Ecto neural progenitor cell (in vitro differentiated cells): ENCODE results near the gene PTPRQ.

Experiments used
- DNase-seq: peaks from one replicate; pipeline ENCODE4 v3.0.0-alpha.2; 2018; ENCODE audit warnings: low spot score

PTPRQ gene

DNA sequence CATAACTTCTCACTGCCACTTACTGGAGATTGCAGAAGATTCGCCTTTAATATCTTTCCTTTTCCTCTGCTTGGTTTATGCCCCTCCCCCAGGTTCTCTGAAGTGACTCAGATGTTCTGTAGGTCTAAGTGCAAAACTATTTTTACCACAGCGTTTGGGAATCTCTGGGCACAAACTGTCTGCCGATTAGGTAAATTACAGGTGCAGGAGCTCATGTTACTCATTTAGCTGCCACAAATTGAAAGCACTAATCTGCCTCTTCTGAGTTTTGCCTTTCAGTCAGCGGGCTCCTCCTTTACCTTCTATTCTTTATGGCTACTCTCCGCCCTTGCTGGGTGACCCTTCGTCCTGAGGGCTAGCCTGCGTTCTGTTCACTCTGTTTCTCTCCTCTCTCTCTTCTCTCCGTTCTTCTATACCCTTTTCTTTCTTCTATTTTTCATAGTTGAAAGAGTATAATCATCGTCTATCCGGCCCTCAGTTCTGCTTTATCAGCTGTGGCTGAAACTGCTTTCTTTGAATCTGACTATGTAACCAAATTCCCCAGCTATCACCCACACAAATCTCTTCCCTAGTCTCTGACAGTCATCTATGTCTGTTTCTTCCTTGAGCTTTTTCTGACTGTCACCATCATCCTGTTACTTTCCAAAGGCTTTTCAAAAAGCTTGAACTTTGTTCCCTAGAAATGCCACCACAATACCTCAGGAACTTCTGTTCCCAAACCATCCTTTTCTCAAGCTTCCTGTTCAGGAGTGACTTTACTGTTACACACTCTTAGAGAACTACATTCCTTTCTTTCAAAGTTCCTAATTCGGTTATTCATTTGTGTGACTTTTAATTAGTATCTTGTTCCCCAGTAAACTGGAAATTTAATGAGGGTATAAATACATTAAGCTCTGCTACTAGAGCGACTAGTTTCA lies 259.1 kb downstream of the PTPRQ start:
- no peak for DNase-seq

DNA sequence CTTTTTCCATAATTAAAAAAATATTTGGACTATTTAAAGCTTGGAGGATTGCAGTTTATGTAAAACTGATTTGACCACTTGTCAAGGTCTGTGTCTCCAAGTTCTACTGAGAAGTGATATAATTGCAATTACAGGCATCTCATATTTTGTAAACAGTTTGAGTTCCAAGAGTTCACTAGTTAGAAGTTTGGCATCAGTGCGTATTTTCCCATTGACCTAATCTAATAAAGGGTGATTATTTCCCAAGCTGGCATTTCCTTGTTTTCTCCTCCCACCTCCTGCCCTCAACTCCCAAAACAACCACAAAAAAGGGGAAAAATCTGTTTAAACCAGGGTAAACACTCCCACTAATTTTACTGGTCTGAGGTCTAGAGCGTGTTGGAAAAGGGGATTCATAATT lies 260.4 kb downstream of the PTPRQ start:
- DNase-seq, result no peak

DNA sequence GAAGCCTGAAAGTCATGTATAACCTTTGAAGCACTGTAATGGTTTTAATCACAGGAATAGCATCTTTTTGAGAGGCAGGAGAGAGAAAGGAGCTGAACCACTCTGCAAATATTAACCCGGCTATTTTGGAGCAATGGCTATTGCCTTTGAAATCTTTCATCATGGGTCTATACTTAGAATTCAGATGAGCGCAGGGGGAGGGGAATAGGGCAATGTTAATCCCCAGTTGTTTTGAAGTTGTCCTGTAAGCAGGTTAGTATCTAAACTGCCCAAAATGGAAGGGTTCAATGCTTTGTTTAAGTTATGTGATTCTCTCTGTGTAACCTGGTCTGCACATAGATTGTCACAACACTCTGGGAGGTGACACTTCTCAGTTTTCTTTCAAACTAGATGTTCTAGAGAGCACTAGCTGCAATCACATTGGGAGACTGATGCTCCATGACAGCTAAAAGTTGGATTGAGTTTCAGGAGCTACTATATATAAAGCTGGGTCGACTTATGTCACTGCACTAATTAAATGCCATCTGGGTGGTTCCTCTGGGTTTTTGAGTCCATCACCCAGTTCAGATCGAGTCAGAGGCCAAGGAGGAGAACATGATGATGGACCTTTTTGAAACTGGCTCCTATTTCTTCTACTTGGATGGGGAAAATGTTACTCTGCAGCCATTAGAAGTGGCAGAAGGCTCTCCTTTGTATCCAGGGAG lies 263.2 kb downstream of the PTPRQ start, which contains the start of gene MYF6:
MYF6 (plus strand) TSS at position 509 of the 704 bp plus-strand sequence; CDS start at position 595, 86 bp downstream.
- DNase-seq, result no peak

DNA sequence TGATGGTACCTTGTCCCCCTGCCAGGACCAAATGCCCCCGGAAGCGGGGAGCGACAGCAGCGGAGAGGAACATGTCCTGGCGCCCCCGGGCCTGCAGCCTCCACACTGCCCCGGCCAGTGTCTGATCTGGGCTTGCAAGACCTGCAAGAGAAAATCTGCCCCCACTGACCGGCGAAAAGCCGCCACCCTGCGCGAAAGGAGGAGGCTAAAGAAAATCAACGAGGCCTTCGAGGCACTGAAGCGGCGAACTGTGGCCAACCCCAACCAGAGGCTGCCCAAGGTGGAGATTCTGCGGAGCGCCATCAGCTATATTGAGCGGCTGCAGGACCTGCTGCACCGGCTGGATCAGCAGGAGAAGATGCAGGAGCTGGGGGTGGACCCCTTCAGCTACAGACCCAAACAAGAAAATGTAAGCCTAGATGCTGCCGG lies 263.8 kb downstream of the PTPRQ start:
- peak; percentile 67 for DNase-seq

DNA sequence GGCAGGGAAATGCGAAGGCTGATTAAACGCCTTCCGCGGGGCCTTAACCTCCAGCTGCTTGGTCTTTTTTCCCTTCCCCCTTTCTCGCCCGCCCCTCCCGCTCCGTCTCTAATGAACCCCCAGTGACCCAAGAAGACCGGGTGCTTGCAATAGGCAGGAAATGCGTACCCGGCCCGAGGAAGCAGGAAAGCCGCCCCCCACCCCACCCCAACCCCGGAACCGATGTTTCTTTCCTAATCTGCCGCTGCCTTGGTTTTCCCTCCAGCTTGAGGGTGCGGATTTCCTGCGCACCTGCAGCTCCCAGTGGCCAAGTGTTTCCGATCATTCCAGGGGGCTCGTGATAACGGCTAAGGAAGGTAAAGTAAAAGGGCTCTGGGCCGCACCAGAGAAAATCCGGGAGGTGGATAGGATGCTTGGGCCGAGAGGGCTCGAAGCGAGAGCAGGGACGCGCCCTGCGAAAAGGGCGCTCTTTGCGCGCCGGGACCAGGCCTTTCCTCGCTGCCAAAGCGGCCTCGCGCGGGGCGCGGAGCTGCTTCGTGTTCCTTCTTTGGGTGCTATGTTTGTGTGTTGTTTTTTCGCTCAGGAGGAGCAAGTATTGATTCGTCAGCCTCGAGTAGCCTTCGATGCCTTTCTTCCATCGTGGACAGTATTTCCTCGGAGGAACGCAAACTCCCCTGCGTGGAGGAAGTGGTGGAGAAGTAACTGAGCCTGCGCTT lies 264.4 kb downstream of the PTPRQ start:
- DNase-seq, result peak; percentile 64

DNA sequence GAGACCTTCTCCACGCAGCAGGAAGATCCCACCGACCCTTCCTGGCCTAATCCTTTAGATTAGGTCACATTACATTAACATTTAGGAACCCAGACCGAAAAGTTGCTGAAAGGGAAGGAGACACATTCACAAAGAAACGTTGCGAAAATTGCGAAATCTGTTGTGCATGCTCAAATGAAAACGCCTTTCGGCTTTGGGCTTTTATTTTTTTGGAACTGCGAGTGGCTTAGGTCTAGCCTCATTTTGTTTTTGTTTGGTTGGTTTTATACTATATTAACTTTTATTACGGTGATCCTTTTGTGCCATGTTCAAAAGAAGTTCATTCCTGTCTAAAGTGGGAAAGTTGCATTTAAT lies 264.9 kb downstream of the PTPRQ start:
- DNase-seq, result no peak

DNA sequence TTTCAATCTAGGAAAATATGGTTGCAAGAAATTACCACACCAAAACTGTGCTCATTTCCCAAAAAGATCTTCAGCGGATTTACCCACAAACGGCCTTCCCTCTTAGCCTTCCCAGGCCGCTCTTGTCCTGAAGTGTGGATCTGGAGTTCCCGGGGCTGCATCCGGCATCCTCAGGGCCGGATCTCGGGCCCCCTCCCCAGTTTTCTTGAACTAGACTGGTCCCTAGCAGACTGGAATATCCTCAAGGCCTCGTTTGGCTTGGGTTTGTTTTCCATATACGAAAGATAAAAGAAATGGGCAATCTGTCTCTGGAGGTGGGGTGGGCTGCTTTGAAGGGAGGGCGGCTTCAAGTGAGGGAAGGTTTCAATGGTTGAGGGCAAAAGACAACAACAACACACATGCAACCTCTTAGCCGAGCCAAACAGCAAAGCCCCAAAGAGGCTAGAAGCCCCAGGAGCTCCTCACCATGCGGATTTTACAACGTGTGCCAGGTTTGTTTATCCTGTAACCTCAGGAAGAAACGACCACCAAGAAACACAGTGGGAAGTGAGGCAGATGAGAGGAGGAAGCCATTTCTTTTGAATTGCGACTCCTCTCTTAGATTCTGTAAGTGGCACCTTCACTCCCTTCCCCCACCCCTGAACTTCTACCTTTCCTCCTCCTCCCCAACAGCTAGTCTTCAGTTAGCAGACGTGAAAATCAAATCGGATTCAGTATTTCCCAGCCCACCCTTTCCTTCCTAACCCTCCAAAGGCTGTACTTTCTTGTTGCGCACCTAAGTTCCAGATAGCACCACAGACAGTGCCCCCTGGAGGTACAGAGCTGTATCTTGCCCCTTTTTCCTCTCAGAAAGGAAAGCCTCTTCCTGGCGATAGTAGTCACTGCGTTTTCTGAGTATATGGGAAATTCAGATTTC lies 266.0 kb downstream of the PTPRQ start:
- peak; percentile 60 for DNase-seq

DNA sequence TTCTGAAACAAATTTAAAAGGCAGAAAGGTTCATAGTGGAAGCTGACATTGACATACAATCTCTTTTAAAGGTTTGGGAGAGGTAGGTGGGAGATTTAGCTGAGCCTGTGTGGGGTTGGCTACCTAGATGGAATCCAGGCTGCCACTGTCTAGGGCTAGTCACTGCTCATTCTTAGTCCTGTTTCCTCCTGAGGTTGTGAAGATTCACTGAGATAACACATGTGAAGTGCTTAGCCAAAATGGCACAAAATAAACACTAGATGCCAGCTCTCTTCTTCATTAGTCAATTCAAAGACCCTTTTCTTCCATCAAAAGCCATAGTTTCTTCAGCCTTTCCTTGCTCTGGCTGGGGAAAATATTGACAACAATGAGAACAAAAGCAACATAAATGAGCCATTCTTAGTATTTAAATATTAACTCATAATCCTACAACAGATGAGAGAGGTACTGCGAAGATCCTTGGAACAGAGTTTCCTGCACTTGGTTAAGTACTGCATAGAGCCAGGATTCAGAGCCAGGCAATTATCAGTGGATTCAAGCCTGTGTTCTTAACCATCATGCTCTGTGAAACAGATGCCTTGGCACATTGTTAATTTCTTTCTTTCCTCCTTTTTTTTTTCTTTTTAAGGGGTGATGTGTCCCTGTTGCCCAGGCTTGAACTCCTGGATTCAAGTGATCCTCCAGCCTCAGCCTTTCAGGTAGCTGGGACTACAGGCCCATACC lies 266.9 kb downstream of the PTPRQ start:
- no peak for DNase-seq

DNA sequence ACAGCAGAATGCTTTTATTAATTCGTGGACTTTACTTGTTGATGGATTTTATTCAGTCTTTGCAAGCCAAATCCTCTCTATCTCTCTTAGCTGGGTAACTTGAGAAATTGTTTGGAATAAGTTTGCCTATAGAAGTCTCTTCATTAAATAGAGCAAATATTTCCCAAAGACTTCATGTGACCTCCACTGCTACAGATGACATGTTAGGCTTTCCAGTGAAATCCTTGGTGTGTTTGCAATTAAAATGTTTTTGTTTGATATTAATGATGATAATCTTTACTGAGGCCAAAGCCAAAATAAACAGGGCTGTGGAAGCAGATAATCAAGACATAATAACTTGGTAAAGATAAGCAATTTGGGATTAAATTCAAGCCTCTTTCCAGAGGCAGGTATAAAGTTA lies 267.8 kb downstream of the PTPRQ start:
- DNase-seq, result no peak

DNA sequence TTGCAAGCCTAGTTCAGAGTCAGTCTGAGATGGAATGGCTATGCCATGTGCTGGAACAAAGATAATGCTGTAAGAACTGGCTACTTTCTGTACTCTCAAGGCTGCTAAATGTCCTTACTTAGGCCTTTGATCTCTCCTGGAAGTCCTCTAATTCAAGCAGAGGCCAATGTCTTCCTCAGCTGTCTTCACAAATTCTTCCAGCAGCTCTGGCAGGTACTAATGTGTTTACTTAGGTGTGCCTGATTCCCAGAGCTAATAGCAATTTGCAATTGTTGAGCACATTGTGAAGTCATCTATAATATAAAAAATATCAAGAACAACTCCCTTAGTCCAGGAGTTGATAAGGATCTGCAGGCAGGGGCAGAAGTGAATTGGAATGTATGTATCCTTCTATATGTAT lies 268.8 kb downstream of the PTPRQ start:
- no peak for DNase-seq

DNA sequence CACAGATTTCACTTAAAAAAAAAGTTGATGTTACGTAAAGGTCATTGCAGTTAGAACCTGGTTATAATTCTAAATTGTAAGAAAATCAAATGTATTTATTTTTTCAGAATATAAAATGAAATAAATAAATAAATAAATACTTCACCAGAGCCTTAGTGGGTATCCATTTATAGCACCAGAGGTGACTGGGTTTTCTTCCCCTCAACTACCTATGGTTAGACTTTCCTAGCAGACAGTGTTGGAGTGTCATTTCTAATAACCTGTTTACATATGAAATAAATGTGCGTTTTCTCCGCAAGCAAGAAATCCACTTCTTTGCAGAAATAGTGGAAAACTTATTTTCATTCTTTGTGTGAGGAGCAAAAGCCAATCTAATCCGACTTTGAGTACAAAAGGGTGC lies 269.4 kb downstream of the PTPRQ start:
- DNase-seq, result no peak

DNA sequence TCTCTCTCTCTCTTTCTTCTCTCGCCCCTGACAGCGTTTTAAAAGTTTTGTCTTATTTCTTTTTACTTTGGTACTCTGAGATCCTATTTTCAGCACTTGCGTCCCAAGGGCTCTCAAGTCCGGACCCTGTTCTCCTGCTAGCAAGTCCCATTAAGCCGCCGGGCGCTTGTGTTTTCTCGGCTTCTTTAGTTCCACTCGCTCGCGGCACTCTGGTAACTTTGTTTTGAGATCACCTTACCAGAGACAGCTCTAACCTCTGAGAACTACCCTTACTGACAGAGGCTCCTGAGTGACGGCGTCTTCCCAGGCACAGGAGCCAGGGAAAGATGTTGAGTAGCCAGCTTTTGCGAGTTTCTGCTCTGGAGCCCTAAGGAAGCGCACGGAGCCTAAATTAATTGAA lies 270.0 kb downstream of the PTPRQ start:
- peak; percentile 69 for DNase-seq

DNA sequence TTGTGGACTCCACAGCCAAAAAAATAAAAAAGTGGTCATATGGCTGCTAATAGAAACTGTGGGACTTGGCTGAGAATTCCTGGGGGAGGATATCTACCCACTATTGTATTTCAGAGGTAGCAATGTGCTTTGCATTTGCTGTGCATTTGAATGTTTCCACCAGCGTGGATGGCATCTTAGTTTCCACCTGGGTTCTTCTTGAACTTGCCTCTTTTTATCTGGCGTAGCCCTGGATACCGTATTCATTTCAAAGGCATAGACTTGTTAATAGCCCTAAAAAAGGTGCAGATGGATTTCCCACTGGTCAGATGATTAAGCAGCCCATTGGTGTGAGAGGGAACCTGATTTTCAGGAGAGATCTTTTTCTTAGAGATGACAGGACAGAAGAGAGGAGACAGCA lies 270.8 kb downstream of the PTPRQ start:
- DNase-seq, result no peak

DNA sequence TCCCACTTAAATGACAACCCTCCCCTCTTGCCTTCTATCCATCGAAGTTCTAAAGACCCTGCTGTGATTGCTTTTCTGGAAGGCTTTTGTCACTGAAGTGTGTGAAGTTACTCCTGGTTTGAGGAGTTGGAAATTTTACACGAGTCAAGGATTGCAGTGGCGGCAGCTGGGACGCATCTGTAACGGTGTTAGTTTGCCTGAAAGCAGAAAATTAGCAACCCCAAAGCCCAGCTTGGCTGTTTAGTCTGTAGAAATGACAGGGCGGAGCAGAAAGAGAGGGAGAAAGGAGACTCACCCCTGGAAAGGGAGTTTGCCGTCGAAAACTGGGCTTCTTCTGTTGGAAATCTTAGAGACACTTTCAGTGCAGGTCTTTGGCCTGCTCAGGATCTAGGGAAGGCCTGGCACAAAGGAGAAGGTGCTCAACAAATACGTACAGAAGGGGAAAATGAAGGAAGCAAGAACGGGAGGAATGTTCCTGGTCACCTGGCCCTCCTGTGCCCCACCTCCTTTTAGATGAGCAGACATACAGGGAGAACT lies 271.7 kb downstream of the PTPRQ start:
- DNase-seq, result no peak

DNA sequence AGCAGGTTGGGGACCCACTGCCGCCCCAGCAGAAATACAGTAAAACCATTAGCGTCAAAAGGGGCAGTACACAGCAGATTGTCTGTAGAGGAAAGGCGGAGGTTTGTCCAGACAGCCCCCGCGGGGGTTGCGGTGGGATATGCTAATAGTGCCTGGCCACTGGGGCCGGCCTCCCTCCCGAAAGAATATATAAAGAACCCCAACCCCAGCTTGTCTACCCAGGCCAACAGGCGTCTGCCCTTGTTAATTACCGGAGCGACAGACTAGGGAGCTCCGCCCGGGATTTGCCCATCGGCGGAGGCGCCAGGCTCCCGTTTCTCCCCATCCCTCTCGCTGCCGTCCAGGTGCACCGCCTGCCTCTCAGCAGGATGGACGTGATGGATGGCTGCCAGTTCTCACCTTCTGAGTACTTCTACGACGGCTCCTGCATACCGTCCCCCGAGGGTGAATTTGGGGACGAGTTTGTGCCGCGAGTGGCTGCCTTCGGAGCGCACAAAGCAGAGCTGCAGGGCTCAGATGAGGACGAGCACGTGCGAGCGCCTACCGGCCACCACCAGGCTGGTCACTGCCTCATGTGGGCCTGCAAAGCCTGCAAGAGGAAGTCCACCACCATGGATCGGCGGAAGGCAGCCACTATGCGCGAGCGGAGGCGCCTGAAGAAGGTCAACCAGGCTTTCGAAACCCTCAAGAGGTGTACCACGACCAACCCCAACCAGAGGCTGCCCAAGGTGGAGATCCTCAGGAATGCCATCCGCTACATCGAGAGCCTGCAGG lies 272.8 kb downstream of the PTPRQ start, which contains the start of gene MYF5:
MYF5 (plus strand) TSS at position 217 of the 774 bp plus-strand sequence; CDS start at position 369, 152 bp downstream.
- DNase-seq, result no peak

DNA sequence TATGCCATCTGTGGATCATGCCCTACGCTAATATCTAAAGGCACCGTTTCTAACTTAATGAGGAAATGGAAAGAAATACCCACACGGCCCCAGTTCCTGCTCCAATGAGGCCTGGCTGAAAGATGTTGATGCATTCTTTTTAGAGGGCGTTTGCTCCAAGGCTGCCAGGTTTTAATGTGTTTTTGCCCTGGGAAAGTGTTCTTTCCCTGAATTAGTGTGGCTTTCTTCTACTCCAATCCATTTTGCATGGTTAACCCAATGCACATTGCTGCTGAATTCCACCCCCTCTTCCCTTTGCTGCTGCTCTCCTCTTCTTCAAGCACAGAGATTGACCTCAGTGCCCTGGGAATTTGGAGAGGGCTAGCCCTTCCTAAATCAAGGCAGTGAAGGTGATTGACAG lies 273.8 kb downstream of the PTPRQ start:
- DNase-seq, result no peak

DNA sequence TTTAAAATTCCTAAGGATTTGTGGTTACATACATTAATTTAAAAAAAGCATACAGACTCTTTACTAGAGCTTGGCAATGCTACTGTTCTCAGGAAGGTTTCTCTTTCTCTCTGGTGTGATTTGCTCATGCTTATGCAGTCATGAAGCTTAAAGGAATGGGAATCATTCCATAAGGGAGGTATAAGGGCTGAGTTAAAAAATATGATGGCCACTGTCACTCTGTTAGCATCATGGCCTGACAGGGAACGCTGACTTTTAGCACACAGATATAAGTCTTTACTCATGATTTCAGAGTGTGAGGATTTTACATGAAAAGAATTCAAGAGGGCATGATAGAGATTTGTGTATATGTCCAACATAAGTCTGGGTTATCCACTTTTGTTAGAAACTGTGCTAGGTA lies 276.5 kb downstream of the PTPRQ start:
- no peak for DNase-seq

DNA sequence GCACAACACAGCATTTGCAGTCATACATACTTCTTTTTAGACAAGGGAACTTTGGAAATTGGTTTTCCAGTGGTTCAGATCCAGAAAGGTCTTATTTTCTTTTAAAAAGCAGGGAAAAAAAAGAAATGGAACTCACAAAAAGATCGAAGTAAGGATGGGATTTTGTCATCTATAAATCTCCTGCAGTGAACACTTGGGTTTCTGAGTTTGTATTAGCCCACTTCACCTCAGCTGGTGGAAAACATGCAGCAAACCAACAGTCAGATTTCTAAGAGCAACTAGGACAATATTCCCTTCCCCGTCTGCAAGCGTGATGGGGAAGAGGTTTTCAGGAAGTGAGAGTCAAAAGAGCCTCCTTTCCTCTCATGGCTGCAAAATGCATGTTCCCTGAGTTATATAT lies 277.3 kb downstream of the PTPRQ start:
- no peak for DNase-seq
